Right cardiac atrium (tissue), 5 donors: ENCODE results near the gene FRMD4A. TPM values are rescaled to one million over a fixed set of nuclear protein-coding genes. Genes with fewer than 3 reads are reported as not detected.
"Not testable (repeated sequence)": the region's sequence is repeated elsewhere in the genome, so short reads cannot be mapped to it uniquely, and the experiment has no call there.

ENCODE experiments used
- ATAC-seq, 2 donors: fragments of 200-7000 bp; cut with Tn5 transposase; one replicate each; pipeline versions ENCODE4 v1.8.0 to v1.9.1; 2020; ENCODE audit warnings: moderate library complexity in 2 of 2, mild to moderate bottlenecking in 1 of 2
- DNase-seq, 3 donors: peaks; one replicate each; pipeline ENCODE4 v3.0.0-alpha.2; 2020
- H3K27ac ChIP-seq: one replicate; pipeline ENCODE4 v1.5.1; 2013; ENCODE audit warnings: mild to moderate bottlenecking, low read length, control low read depth, moderate library complexity
- H3K27me3 ChIP-seq: one replicate; pipeline ENCODE4 v1.6.1; 2013; ENCODE audit not compliant: control insufficient read depth, insufficient read depth
- H3K4me1 ChIP-seq: one replicate; pipeline ENCODE4 v1.6.1; 2013; ENCODE audit warnings: low read length; ENCODE audit not compliant: control insufficient read depth, insufficient read depth
- H3K4me3 ChIP-seq: one replicate; pipeline ENCODE4 v1.5.1; 2013; ENCODE audit warnings: low read length, control low read depth
- H3K9me3 ChIP-seq: one replicate; pipeline ENCODE4 v1.6.1; 2013; ENCODE audit warnings: low read length; ENCODE audit not compliant: control insufficient read depth
- WGBS: extraction: QIAGEN DNeasy Blood & Tissue Kit; methylation state at CpG from one replicate; pipeline ENCODE4 v1.1.7; 2013; 5-methylcytosine and 5-hydroxymethylcytosine counted together
- intact Hi-C, 4 donors: fragments of 100-400 bp; cut with DNase I; formaldehyde crosslinking; loops; one replicate each; pipeline versions ENCODE4 v1.11.0 to v1.14.0; 2022 to 2023
- polyA plus RNA-seq: library from polyadenylated mRNA; stranded (reverse); fragments of 200-250 nt; gene quantifications from one replicate; pipeline ENCODE4 v1.2.3, GENCODE V29; 2013
- total RNA-seq, 4 donors: library from RNA; stranded (reverse); fragmentation: NEBNext Ultra II Directional; extraction: Animal tissue kit (Norgen Biotek cat#: 25700); gene quantifications; one replicate each; pipeline ENCODE4 v1.2.1, GENCODE V29; 2021
- donor health status: healthy with polysubstance abuse.
- donor health status: DM: no; HTN: yes; CAD: no.
- donor health status: DM: no; HTN: no; CAD: no.
- donor health status: DM: no; HTN: yes; CAD: no; lungs with severe emphysema.
- donor health status: DM: yes; HTN: yes; CAD: no.

Gene FRMD4A
- total and polyA plus RNA-seq, 5 donors: 14.8 to 30.3 (median 25.1) TPM

- WGBS: 87% methylated on average over 7 of the region's 7 CpGs
- H3K27ac ChIP-seq, intact Hi-C loops: not testable (repeated sequence)
Observed at GRCh38 chr10:14042051-14042450, 288.7 kb downstream of the FRMD4A start.

GRCh38 chr10:14040787-14041631 is 289.7 kb downstream of the FRMD4A start:
- 34% methylated on average over 9 of the region's 9 CpGs for WGBS
- no peak for DNase-seq
- intact Hi-C loops: no loop called here
- Histone ChIP-seq H3K9me3 (no peaks in the 10 kb centered on the region), H3K27me3 (no peaks in the 10 kb centered on the region), H3K4me1 (no peaks in the 10 kb centered on the region), H3K4me3 (peak overlapping the region; percentile 12), H3K27ac (peak overlapping the region; percentile 70)
- ATAC-seq: peak; percentile 21 to 51

More at GRCh38 chr10:14042051-14042450, 288.7 kb downstream of the FRMD4A start:
- not testable (repeated sequence) for H3K27me3 ChIP-seq, ATAC-seq, H3K9me3 ChIP-seq, H3K4me1 ChIP-seq, DNase-seq, H3K4me3 ChIP-seq

- peak overlapping the region; percentile 70 for H3K27ac ChIP-seq
- intact Hi-C loops: no loop called here
- H3K4me3 ChIP-seq: no peak overlapping the region
- H3K9me3 ChIP-seq: no peaks in the 10 kb centered on the region
- ATAC-seq: peak; percentile 64 to 86
- H3K4me1 ChIP-seq: no peaks in the 10 kb centered on the region
- peak in 1 of 3 donors; percentile 55 for DNase-seq
- no peaks in the 10 kb centered on the region for H3K27me3 ChIP-seq
- 56% methylated on average over 4 of the region's 4 CpGs for WGBS
Observed at GRCh38 chr10:14039968-14040668, 290.6 kb downstream of the FRMD4A start.

GRCh38 chr10:14036233-14036632 is 294.5 kb downstream of the FRMD4A start:
- no peaks in the 10 kb centered on the region for H3K27me3 ChIP-seq
- no peak overlapping the region for H3K4me3 ChIP-seq
- H3K4me1 ChIP-seq: no peaks in the 10 kb centered on the region
- H3K9me3 ChIP-seq: no peaks in the 10 kb centered on the region
- no peak overlapping the region for H3K27ac ChIP-seq
- DNase-seq: no peak
- intact Hi-C loops: no loop called here
- ATAC-seq: peak in 1 of 2 donors; percentile 79
- 44% methylated on average over 7 of the region's 7 CpGs for WGBS

GRCh38 chr10:14035506-14035905 is 295.2 kb downstream of the FRMD4A start:
- no peak for DNase-seq
- H3K9me3 ChIP-seq: no peaks in the 10 kb centered on the region
- WGBS: 85% methylated on average over 6 of the region's 6 CpGs
- intact Hi-C loops: no loop called here
- no peaks in the 10 kb centered on the region for H3K4me1 ChIP-seq
- no peaks in the 10 kb centered on the region for H3K27me3 ChIP-seq
- no peak overlapping the region for H3K27ac ChIP-seq
- no peak for ATAC-seq
- no peak overlapping the region for H3K4me3 ChIP-seq

GRCh38 chr10:14032406-14032998 is 298.2 kb downstream of the FRMD4A start:
- peak in 2 of 3 donors; percentile 68 to 74 for DNase-seq
- H3K4me1 ChIP-seq: no peaks in the 10 kb centered on the region
- WGBS: 35% methylated on average over 17 of the region's 17 CpGs
- H3K27me3 ChIP-seq: no peaks in the 10 kb centered on the region
- H3K9me3 ChIP-seq: no peaks in the 10 kb centered on the region
- intact Hi-C loops: no loop called here
- H3K4me3 ChIP-seq: no peak overlapping the region
- no peak overlapping the region for H3K27ac ChIP-seq
- peak in 1 of 2 donors; percentile 16 for ATAC-seq

- Histone ChIP-seq H3K27ac (no peak overlapping the region), H3K27me3 (no peaks in the 10 kb centered on the region), H3K4me3 (no peak overlapping the region), H3K9me3 (no peaks in the 10 kb centered on the region), H3K4me1 (peaks cover 2% of the 10 kb centered on the region)
- ATAC-seq (no peak), DNase-seq (no peak)
- intact Hi-C loops: no loop called here
- 83% methylated on average over 4 of the region's 4 CpGs for WGBS
Observed at GRCh38 chr10:14026325-14026724, 304.4 kb downstream of the FRMD4A start.

GRCh38 chr10:14025283-14026189 is 305.2 kb downstream of the FRMD4A start:
- Histone ChIP-seq H3K27ac (no peak overlapping the region), H3K9me3 (no peaks in the 10 kb centered on the region), H3K27me3 (no peaks in the 10 kb centered on the region), H3K4me3 (no peak overlapping the region), H3K4me1 (peaks cover 2% of the 10 kb centered on the region)
- ATAC-seq (no peak), DNase-seq (no peak)
- intact Hi-C loops: no loop called here
- WGBS: 74% methylated on average over 10 of the region's 10 CpGs

- H3K9me3 ChIP-seq: no peaks in the 10 kb centered on the region
- H3K4me1 ChIP-seq: peaks cover 4% of the 10 kb centered on the region
- DNase-seq: no peak
- H3K4me3 ChIP-seq: no peak overlapping the region
- WGBS: 76% methylated on average over 15 of the region's 15 CpGs
- intact Hi-C loops: no loop called here
- ATAC-seq: peak; percentile 12 to 55
- no peak overlapping the region for H3K27ac ChIP-seq
- H3K27me3 ChIP-seq: no peaks in the 10 kb centered on the region
Observed at GRCh38 chr10:14024329-14025202, 306.2 kb downstream of the FRMD4A start.
